Stimulated activated CD4-positive, alpha-beta T cell treated with anti-CD3 and anti-CD28 coated beads, Interleukin-15, amount 100 ng/mL, for 24 hours (primary cell): ENCODE results near the gene OLR1.
"Not testable (repeated sequence)": the region's sequence is repeated elsewhere in the genome, so short reads cannot be mapped to it uniquely, and the experiment has no call there.

Experiments used
- DNase-seq: peaks from one replicate; pipeline ENCODE4 v3.0.0-alpha.2; 2020

OLR1 gene

GRCh38 chr12:10190558-10191388 lies 18.8 kb upstream of the OLR1 start:
- DNase-seq: peak; percentile 49

DNA sequence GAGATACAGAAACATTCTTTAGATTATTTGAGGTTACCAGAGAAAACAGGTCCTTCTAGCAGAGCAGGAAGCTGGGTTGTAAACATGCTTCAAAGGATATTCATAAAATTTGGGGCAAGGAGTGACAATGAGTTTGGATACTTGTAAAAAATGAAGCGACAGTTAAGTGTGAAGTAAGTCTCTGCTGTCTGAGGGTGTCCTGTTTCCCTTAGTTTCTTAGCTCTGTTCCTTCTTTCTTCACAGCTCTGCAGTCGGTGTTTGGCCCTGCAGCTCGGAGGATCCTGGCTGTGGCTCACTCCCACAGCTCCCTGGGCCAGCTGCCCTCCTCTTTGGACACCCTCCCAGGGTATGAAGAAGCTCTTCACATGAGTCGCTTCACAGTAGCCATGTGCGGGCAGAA lies 17.7 kb upstream of the OLR1 start:
- DNase-seq: no peak

GRCh38 chr12:10186958-10187357 lies 15.0 kb upstream of the OLR1 start:
- not testable (repeated sequence) for DNase-seq

GRCh38 chr12:10186299-10186698 lies 14.4 kb upstream of the OLR1 start:
- no peak for DNase-seq

- DNase-seq: no peak
Observed at GRCh38 chr12:10184261-10184843, 12.4 kb upstream of the OLR1 start.

DNA sequence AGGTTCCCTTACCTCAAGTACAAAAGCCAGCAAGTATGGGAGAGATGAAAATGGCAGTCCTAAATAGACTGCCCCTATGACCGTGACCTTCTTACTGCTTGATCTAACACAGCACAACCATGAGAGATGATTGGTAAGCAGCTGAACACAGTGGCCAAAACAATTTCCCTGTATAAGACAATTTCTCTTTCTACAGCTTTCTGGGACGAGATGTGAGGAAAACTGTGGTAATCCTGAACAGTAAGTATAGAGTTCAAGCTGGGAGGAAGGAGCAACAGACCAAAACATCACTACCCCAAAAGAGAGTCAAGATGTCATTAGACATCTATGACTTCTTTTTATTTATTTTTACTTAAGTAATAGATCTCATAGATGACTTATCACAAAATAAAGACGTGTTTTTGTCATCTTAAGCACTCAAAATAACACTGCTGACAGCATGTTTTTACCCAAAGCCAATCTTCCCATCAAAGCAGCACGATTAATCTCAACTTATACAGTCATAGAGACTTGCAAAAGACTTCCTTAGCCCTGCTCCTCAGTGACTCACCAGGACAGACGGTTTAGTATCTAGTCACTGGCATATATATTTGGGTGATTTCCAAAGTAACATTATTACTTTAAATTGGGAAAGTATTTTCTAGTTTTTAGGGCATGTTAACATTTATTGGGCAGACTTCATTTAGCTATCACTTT lies 10.6 kb upstream of the OLR1 start:
- no peak for DNase-seq

DNA sequence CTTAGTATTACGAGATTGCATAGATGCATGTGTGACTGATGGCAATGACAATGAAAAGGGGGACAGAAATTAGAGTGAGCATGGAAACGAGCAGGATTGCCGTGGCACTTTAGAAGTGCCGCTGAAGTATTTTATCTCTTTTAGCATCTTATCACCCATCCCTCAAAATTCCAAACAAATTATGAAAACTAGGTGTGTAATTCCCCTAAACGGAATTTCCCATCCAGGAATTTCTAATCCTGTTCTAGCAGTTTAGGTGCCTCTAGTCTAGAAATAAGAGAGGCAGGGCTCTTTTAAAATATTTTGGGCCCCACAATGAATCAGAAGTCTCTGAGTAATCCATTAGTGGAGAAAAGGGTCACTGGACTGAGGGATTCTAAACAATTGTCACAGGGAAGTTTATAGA lies 7.8 kb upstream of the OLR1 start:
- no peak for DNase-seq

GRCh38 chr12:10178821-10179220 lies 6.9 kb upstream of the OLR1 start, which contains the start of gene TMEM52B:
TMEM52B (plus strand) TSS chr12:10179032; CDS start chr12:10179575, 543 bp downstream.
- no peak for DNase-seq

DNA sequence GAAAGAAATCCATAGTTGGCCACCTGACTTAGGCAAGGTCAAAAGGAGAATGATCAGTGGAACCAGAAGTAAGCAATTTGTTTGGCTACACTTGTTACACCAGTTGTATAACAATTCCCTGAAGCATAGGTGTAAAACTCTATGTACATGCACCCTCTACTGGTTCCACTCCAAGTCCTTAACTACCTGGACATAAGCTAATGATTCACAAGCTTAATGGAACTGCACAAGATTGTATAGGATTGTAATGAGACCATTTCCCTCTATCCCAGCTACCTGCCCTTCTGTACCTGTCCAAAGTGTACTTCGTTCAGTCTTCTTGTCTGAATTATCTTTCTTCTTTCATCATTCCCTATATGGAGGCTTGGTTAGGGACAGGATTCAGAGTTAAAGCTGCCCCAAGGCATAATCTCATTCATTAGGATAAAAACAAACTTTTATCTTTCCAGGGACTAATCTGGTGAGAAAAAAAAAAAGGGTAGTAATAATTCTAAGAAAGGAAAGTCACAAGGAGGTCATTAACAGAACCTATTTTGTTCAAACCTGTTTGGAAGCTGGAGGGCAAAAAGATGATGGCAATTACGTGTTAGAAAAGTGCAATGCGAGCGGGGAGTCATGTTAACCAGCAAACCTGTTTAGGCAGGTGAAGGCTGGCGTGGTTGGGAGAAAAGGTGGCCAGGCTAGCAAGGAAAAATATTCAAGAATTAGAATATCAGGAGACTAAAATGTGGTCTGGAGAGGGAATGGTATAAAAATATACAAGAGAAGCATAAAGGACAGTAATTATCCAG lies 4.1 kb upstream of the OLR1 start:
- DNase-seq: no peak

GRCh38 chr12:10174986-10175614 lies 3.2 kb upstream of the OLR1 start:
- no peak for DNase-seq

GRCh38 chr12:10170216-10170615 lies 1.7 kb downstream of the OLR1 start:
- no peak for DNase-seq

DNA sequence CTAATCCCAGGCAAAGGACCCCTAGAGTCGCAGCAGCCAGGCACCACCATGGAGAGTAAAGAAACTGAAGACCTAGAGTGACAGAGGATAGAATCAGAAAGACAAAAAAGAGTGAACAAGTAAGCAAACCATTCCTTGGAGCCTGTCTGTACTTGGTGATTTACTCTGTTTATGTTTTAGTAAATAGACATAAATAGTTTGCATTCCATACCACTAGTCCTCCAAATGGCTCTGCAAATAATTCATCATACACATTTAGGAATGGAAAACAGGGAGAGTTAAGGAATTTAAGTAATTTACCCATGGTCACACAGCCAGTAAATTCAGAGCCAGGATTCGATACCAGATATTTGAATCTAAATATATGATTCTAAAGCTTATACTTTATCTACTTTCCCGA lies 2.8 kb downstream of the OLR1 start:
- no peak for DNase-seq

DNA sequence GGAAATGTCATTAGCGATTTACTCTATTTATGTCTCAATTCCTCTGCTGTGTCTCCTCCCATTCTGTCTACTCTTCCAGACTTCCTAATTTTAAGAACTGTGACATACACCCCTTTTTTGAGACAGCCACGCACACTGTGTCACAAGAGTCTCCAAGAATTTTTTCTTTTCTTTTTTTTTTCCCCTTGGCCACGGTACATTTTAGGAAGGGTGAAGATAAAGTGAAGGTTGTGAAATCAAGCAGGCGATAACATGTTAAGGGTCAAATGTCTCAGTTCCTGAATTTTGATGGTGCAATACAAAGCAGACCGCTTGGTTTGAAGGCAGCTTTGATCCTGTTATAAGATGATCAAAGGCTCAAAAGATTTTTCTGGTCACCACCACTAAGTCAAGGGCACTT lies 4.3 kb downstream of the OLR1 start:
- DNase-seq: no peak

DNA sequence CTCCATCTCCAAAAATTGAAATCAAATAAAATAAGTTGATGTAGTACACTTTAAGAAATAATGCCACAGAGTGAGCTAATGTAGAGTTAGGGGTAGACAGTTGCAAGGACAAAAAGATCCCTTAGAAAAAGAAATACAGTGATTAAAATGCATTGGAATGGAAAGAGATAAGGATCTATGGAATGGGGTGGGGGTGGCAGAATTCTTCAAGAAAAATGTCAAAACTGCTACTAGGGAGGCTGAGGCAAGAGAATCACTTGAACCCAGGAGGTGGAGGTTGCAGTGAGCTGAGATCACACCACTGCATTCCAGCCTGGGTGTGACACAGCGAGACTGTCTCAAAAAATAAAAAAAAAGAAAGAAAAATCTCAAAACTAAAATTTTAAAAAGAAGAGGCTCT lies 6.5 kb downstream of the OLR1 start:
- DNase-seq: no peak

DNA sequence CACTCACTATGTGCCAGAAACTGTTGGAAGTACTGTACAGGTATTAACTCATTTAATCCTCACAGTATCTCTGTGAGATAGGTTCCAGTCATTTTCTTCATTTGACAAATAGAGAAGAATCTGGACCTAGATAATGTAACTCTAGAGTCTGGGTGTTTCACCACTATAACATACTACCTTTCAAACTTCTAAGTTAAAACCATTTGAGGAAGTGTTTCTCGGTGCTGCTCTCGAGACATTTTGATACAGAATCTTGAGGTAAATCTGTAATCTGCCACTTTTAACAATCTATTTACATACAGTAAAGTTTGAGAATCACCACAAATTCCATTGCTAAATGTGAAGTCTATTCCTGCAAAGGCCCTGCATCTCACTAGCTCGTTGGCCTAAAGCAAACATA lies 8.8 kb downstream of the OLR1 start:
- DNase-seq: no peak

DNA sequence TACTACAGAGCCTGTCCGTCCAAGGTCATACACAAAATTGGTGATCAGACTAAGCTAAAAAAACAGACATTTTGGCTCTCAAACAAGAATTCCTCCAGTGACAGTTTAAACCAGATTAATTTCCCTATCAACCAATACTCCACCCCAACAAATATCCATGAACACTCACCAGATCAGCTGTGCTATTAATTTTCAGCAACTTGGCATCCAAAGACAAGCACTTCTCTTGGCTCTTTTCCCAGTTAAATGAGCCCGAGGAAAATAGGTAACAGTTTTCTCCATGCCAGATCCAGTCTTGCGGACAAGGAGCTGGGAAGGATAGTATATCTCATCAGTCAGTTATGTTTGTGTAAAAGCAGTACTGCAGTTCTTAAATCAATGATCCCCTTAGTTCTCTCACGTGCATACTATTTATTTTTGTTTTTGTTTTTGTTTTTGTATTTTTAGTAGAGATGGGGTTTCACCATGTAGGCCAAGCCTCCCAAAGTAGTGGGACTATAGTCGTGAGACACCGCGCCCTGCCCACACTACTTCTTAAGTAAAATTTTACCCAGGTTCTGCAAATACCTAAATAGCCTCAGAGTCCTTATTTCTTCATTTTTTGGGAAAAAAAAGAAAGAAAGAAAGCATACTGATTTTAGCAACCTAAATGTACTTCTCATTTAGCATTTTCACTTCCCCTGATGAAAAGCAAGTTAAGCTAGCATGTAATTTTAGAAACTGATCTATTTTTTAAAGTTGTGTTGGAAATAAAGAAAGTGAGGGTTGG lies 11.1 kb downstream of the OLR1 start:
- DNase-seq: no peak

GRCh38 chr12:10159280-10159679 lies 12.7 kb downstream of the OLR1 start:
- no peak for DNase-seq

- DNase-seq: no peak
Observed at GRCh38 chr12:10158406-10158805, 13.5 kb downstream of the OLR1 start.

DNA sequence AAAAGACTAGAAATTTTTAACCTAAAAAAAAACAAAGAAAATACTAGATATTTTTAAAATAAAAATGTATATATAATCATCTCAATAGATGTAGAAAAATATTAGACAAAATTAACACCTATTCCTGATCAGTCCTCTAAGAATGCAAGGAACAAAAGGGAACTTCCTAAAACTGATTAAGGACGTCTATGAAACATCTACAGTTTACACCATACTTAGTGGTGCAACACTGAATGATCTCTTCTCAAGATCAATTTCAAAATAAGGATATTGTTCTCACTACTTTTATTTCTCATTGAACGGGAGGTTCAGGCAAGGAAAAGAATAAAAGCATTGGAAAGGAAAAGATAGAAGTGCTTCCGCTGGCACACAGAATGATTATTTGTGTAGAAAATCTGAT lies 16.0 kb downstream of the OLR1 start:
- DNase-seq: no peak

GRCh38 chr12:10154145-10154496 lies 17.8 kb downstream of the OLR1 start:
- DNase-seq: no peak

GRCh38 chr12:10153271-10154144 lies 18.4 kb downstream of the OLR1 start:
- DNase-seq: peak; percentile 55
